ENCODE results near the gene NDNF.

The NDNF gene

GRCh38 chr4:121077496-121077895, 5.2 kb upstream of the NDNF start:
- no peak overlapping the region for H3K4me3 Mint-ChIP-seq
- no peak for ATAC-seq
- H3K9me3 Mint-ChIP-seq, result no peaks in the 10 kb centered on the region
- H3K27ac Mint-ChIP-seq, result no peak overlapping the region
- peaks cover 12% of the 10 kb centered on the region for H3K4me1 Mint-ChIP-seq
- DNase-seq, result no peak
- H3K27me3 Mint-ChIP-seq, result peaks cover 25% of the 10 kb centered on the region

- no peak overlapping the region for H3K27ac Mint-ChIP-seq
- peaks cover 33% of the 10 kb centered on the region for H3K27me3 Mint-ChIP-seq
- no peak for ATAC-seq
Measured at GRCh38 chr4:121076416-121076815, 4.1 kb upstream of the NDNF start.

GRCh38 chr4:121073672-121074381, 1.5 kb upstream of the NDNF start:
- Mint-ChIP-seq H3K4me3 (no peak overlapping the region), H3K4me1 (peaks cover 33% of the 10 kb centered on the region), H3K27me3 (peaks cover 54% of the 10 kb centered on the region), H3K9me3 (no peaks in the 10 kb centered on the region), H3K27ac (no peak overlapping the region)
- ATAC-seq (no peak), DNase-seq (no peak)

More at GRCh38 chr4:121076416-121076815, 4.1 kb upstream of the NDNF start:
- no peak overlapping the region for H3K4me3 Mint-ChIP-seq
- DNase-seq, result no peak
- H3K4me1 Mint-ChIP-seq, result peaks cover 18% of the 10 kb centered on the region
- H3K9me3 Mint-ChIP-seq, result no peaks in the 10 kb centered on the region

DNA sequence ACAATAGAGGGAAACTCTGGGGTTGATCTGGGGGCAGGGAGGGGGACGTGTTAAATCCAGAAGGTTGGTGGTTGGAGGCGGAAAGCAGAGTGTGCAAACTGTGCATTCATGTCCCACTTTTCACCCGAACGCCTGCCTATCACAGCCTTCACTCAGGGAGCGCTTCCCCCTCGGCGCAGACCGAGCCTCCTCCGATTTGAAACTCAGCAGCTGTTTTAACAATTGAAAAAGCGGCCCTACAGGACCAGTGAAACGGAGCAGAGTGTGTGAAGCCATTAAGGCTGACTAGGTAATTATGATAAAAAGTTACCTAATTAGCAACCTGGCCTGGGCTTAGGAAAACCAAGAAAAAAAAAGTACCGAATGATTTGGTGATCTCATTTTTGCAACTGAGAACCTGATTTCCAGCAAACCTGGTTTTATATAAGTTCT, 685 bp upstream of the NDNF start:
- Mint-ChIP-seq H3K4me1 (peaks cover 28% of the 10 kb centered on the region), H3K9me3 (no peaks in the 10 kb centered on the region), H3K4me3 (peak overlapping the region; percentile 87 to 88), H3K27ac (peak overlapping the region in 1 of 2 donors; percentile 27), H3K27me3 (peaks cover 62% of the 10 kb centered on the region)
- DNase-seq (peak in 1 of 2 donors; percentile 11), ATAC-seq (no peak)

GRCh38 chr4:121071640-121072223, 603 bp downstream of the NDNF start:
- Mint-ChIP-seq H3K4me3 (peak overlapping the region; percentile 87 to 88), H3K27ac (no peak overlapping the region), H3K27me3 (peaks cover 62% of the 10 kb centered on the region), H3K4me1 (peaks cover 28% of the 10 kb centered on the region), H3K9me3 (no peaks in the 10 kb centered on the region)
- peak; percentile 11 for ATAC-seq
- DNase-seq, result no peak

- Mint-ChIP-seq H3K27me3 (peaks cover 62% of the 10 kb centered on the region), H3K4me1 (peaks cover 28% of the 10 kb centered on the region), H3K4me3 (peak overlapping the region; percentile 87 to 88), H3K27ac (no peak overlapping the region), H3K9me3 (no peaks in the 10 kb centered on the region)
- DNase-seq (peak; percentile 17 to 37), ATAC-seq (peak; percentile 43)
Measured at GRCh38 chr4:121070696-121071639, 1.4 kb downstream of the NDNF start.

GRCh38 chr4:121070274-121070673, 2.1 kb downstream of the NDNF start:
- Mint-ChIP-seq H3K9me3 (no peaks in the 10 kb centered on the region), H3K27me3 (peaks cover 62% of the 10 kb centered on the region), H3K27ac (no peak overlapping the region), H3K4me1 (peaks cover 28% of the 10 kb centered on the region), H3K4me3 (peak overlapping the region; percentile 87 to 88)
- DNase-seq, result no peak
- ATAC-seq, result no peak

DNA sequence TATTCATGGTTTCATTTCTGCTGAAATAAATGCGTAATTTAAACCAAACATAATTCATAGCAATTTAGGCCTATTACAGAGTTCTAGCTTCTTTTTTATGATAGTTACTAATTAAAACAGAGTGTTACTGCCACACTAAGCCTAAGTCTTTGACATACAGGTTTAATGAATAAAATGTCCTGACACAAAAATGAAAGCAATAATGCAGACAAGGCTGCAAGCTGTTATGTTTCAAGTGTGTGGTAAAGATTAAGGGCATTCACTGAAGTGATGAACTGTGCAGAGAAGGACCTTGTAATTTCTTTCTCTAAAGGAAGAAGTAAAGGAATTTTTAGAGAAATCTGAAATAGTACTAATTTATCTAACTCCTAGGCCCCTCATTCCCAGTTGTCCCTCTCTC, 2.9 kb downstream of the NDNF start:
- Mint-ChIP-seq H3K27me3 (peaks cover 56% of the 10 kb centered on the region), H3K4me3 (no peak overlapping the region), H3K9me3 (no peaks in the 10 kb centered on the region), H3K27ac (no peak overlapping the region), H3K4me1 (peaks cover 32% of the 10 kb centered on the region)
- DNase-seq (no peak), ATAC-seq (no peak)

GRCh38 chr4:121064482-121064881, 7.9 kb downstream of the NDNF start:
- peaks cover 6% of the 10 kb centered on the region for H3K4me1 Mint-ChIP-seq
- no peak overlapping the region for H3K27ac Mint-ChIP-seq
- DNase-seq (no peak), ATAC-seq (no peak)
- H3K27me3 Mint-ChIP-seq, result peaks cover 12% of the 10 kb centered on the region
- no peaks in the 10 kb centered on the region for H3K9me3 Mint-ChIP-seq
- no peak overlapping the region for H3K4me3 Mint-ChIP-seq

DNA sequence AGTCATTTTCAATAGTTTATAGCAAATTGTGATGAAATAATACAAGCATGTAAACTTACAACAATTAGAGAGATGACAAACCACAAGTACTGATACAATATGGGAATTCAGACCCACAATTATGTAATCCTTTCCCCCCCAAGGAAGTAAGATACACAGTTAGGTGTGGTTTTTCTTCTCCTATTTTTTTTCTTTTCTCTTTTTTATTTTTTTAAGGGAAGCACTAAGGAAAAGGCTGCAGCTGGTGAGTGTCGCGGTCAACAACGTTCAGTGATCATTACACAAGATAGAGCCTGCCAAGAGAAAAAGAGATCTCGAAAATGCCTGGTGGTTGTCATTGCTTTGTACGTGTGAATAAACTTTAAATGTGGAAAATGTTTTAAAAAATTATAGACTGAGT, 9.8 kb downstream of the NDNF start:
- DNase-seq (no peak), ATAC-seq (no peak)
- peaks cover 6% of the 10 kb centered on the region for H3K4me1 Mint-ChIP-seq
- peaks cover 11% of the 10 kb centered on the region for H3K27me3 Mint-ChIP-seq
- no peak overlapping the region for H3K4me3 Mint-ChIP-seq
- no peaks in the 10 kb centered on the region for H3K9me3 Mint-ChIP-seq
- no peak overlapping the region for H3K27ac Mint-ChIP-seq

- no peak for DNase-seq
- ATAC-seq, result no peak
- Mint-ChIP-seq H3K27me3 (peaks cover 18% of the 10 kb centered on the region), H3K27ac (no peak overlapping the region), H3K4me1 (peaks cover 6% of the 10 kb centered on the region), H3K9me3 (no peaks in the 10 kb centered on the region), H3K4me3 (no peak overlapping the region)
Measured at GRCh38 chr4:121061861-121062260, 10.5 kb downstream of the NDNF start.

DNA sequence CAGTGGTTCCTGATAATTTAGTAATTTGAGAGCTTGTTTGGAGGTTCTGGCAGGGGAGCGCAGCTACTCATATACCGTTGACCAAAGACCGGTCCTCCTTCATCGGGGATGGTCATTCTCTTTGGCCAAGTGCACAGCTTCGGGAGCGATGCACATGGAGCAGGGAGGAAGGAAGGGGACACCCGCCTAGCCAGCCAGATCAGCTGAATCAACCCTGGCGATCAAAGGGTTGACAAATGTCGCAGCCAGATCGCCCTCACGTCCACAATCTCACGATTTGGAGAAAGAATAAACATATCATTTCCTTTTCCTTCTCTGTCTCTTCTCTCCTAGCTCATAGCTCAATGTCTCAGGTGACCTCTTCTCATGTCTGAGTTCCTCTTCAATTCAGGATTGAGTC, 11.1 kb downstream of the NDNF start:
- Mint-ChIP-seq H3K4me1 (peaks cover 6% of the 10 kb centered on the region), H3K27me3 (peaks cover 24% of the 10 kb centered on the region)

GRCh38 chr4:121057466-121057922, 14.8 kb downstream of the NDNF start:
- no peak for ATAC-seq
- H3K4me1 Mint-ChIP-seq, result no peaks in the 10 kb centered on the region
- no peaks in the 10 kb centered on the region for H3K9me3 Mint-ChIP-seq
- H3K4me3 Mint-ChIP-seq, result no peak overlapping the region
- H3K27ac Mint-ChIP-seq, result no peak overlapping the region
- DNase-seq, result no peak
- H3K27me3 Mint-ChIP-seq, result peaks cover 26% of the 10 kb centered on the region

More for the DNA sequence above, 11.1 kb downstream of the NDNF start:
- Mint-ChIP-seq H3K9me3 (no peaks in the 10 kb centered on the region), H3K4me3 (no peak overlapping the region), H3K27ac (no peak overlapping the region)
- DNase-seq (no peak), ATAC-seq (no peak)

DNA sequence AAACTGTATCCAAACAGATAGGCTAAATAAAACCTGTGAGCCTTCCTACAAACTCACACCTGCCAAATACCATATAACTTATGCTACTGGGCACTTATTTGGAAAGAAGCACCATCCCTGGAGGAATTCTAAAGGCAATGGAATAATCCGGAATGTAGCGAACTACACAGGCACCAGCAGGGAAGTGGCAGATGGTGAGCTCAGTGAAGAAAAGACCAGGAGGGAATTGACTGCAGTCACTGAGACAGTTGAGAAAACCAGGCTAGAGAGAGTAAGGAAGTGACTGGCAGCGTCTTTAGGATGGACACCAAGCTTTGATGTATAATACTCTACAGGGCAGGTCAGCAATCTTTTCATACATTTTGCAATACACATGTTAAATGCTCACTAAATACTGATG, 16.3 kb downstream of the NDNF start:
- DNase-seq (no peak), ATAC-seq (no peak)
- Mint-ChIP-seq H3K4me1 (no peaks in the 10 kb centered on the region), H3K4me3 (no peak overlapping the region), H3K27me3 (peaks cover 26% of the 10 kb centered on the region), H3K27ac (no peak overlapping the region), H3K9me3 (no peaks in the 10 kb centered on the region)

- Mint-ChIP-seq H3K4me3 (no peak overlapping the region), H3K27ac (no peak overlapping the region), H3K9me3 (no peaks in the 10 kb centered on the region), H3K4me1 (no peaks in the 10 kb centered on the region), H3K27me3 (peaks cover 26% of the 10 kb centered on the region)
- ATAC-seq, result no peak
- no peak for DNase-seq
Measured at GRCh38 chr4:121054373-121054772, 18.0 kb downstream of the NDNF start.

Measured in stimulated activated naive CD8-positive, alpha-beta T cell treated with anti-CD3 and anti-CD28 coated beads, Interleukin-15, amount 100 ng/mL, for 72 hours (primary cell).